ENCODE results near the gene DRGX.

DNA sequence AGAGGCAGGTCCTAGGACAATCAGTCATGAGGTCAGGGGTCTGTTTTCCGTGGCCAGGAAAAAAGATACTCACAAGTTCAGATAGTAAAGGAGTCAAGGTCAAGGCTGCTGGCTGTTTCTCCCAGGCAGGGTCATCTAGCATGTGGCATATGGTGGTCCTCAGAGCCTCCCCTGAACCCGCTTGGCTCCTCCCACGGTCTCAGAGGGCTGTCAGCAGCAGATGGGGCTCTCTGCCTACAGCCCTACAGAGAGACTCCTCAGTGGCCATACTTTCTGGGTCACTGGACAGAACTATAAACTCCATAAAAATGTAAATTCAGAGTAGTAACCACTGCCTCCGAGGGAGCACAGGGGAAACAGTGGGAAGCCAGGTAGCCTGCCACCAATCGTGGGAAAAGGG is 11.3 kb upstream of the DRGX start:
- TF ChIP-seq, protein P1, sequence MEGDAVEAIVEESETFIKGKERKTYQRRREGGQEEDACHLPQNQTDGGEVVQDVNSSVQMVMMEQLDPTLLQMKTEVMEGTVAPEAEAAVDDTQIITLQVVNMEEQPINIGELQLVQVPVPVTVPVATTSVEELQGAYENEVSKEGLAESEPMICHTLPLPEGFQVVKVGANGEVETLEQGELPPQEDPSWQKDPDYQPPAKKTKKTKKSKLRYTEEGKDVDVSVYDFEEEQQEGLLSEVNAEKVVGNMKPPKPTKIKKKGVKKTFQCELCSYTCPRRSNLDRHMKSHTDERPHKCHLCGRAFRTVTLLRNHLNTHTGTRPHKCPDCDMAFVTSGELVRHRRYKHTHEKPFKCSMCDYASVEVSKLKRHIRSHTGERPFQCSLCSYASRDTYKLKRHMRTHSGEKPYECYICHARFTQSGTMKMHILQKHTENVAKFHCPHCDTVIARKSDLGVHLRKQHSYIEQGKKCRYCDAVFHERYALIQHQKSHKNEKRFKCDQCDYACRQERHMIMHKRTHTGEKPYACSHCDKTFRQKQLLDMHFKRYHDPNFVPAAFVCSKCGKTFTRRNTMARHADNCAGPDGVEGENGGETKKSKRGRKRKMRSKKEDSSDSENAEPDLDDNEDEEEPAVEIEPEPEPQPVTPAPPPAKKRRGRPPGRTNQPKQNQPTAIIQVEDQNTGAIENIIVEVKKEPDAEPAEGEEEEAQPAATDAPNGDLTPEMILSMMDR (IDR thresholded peaks at IDR 0.05; ENCODE audit: poor library complexity), result no peak
- no peak for TF ChIP-seq EZH2 (IDR thresholded peaks at IDR 0.05; ENCODE audit: borderline replicate concordance)
